ENCODE results near the gene KCTD21.
"Not testable (repeated sequence)": the region's sequence is repeated elsewhere in the genome, so short reads cannot be mapped to it uniquely, and the experiment has no call there.

The KCTD21 gene, protein sequence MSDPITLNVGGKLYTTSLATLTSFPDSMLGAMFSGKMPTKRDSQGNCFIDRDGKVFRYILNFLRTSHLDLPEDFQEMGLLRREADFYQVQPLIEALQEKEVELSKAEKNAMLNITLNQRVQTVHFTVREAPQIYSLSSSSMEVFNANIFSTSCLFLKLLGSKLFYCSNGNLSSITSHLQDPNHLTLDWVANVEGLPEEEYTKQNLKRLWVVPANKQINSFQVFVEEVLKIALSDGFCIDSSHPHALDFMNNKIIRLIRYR

GRCh38 chr11:78188286-78189173 is at the start of gene KCTD21, which contains the start of gene USP35:
Gene KCTD21 (minus strand): TSS chr11:78188626. CDS start chr11:78174554, 14,072 bp downstream.
Gene USP35 (plus strand): TSS chr11:78188919. CDS start chr11:78196246, 7,327 bp downstream.
- DNase-seq: peak; percentile 96

- no peak for DNase-seq
These were observed 49.0 kb upstream of the KCTD21 start for GRCh38 chr11:78237293-78238046.

DNA sequence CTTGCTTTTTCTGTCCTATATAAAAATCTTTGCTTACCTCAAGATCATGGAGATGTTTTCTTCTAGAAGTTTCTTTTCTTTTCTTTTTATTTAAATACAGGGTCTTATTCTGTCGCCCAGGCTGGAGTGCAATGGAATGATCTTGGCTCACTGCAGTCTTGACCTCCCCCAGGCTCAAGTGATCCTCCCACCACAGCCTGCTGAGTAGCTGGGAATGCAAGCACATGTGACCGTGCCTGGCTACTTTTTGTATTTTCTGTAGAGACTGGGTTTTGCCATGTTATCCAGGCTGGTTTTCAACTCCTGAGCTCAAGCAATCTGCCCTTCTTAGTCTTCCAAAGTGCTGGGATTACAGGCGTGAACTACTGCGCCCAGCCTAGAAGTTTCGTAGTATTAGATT is 45.6 kb upstream of the KCTD21 start:
- DNase-seq: no peak

DNA sequence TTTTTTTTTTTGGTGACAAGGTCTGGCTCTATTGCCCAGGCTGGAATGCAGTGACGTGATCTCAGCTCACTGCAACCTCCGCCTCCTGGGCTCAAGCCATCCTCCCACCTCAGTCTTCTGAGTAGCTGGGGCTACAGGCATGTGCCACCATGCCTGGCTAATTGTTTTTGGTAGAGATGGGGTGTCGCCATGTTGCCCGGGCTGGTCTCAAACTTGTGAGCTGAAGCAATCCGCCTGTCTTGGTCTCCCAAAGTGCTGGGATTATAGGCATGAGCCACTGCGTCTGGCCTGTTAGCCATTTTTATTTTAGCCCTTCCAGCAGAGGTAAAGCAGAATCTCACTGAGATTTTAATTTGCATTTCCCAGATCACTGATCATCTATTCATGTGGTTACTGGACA is 44.6 kb upstream of the KCTD21 start:
- not testable (repeated sequence) for DNase-seq

DNA sequence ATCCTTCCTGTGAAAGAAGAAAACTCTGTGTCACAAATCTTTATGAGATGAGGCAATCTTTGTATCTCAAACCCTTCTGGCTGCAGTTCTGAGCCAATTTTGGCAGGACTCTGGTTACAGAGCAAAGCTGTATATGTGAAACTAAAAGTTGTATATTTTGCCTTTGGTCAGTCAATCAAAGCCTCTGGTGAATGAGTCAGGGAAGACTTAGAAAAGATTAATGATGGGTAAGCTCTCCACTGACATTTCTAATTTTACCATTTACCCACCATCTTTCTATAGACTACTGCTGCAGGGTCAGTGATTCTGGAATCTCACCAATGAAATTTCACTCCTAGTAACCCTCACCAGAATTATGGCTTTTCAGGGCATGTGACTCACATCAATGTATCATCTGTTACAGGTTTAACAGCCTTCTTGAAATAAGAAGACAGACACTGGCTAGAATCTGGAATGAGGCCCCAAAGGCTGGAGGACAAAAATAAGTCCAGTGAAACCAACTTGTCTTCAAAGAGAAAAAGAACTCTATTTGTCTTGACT is 43.6 kb upstream of the KCTD21 start:
- DNase-seq: no peak

DNA sequence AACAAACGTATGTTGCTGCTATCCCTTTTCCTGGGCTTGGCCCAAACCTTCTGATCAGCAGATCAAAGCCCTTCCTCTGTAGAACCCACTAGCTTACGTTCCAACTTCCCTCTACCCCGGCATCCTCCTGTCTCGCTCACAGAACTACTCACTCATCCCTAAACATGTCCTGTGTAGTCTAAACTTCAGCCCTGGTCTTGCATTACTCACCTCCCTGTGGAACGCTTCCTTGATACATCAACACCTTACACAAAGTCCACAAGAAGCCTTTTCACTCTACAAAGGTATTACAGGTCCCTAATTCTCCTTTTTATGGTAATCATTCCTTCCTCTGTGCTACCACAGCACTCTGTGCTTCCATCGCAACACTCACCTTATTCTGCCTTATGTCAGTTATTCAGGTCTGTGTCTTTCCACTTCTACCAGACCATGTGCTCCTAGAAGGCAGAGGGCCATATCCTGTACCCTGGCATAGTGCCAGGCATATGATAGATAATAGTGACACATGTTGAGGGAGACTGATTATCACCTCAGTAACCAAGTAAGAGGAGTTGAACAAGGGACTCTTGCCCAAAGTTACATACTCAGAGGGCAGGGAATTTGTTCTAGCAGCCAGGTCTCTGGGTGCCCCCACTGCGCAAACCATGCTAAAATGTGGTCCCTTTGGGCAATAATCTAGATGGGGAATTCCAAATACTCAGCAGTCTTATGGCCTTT is 41.9 kb upstream of the KCTD21 start:
- no peak for DNase-seq

DNA sequence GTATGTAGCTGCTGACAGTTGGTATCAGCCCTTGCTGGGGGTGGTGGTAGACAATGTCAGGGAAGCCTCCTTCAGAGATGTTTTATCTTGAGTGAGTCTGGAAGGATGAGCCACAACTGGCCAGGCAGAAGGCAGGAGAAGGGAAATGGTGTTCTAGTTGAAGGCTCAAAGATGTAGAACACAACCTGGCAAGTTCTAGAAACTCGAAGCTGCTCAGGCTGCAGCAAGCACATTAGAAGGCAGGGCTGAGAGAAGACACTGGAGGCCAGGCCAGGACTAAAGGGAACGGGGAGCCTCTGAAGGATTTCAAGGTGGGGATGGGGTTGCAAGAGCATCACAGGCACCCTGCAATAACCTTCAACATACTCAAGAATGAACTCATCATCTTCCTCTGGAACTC is 40.7 kb upstream of the KCTD21 start:
- no peak for DNase-seq

DNA sequence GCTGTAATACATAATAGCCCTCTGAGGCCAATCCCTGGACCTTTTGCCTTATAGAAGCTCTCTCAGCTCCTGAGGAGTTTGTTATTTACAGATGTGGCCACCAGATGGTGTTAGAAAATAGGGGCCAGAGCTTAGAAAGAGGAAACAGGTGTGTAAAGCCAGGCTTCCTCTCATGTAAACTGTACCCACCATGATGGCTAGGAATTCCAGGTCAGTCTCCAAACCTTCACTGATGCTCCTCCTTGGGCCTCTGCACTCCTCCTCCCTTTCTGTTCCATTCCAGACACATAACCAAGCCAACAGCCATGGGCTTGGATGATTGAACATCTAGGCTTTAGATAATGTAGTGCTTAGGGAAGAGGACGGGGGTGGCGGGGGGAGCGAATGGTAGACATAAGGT is 40.0 kb upstream of the KCTD21 start:
- DNase-seq: no peak

- no peak for DNase-seq
These were observed 39.5 kb upstream of the KCTD21 start for GRCh38 chr11:78227921-78228320.

- no peak for DNase-seq
These were observed 38.6 kb upstream of the KCTD21 start for GRCh38 chr11:78226684-78227680.

DNA sequence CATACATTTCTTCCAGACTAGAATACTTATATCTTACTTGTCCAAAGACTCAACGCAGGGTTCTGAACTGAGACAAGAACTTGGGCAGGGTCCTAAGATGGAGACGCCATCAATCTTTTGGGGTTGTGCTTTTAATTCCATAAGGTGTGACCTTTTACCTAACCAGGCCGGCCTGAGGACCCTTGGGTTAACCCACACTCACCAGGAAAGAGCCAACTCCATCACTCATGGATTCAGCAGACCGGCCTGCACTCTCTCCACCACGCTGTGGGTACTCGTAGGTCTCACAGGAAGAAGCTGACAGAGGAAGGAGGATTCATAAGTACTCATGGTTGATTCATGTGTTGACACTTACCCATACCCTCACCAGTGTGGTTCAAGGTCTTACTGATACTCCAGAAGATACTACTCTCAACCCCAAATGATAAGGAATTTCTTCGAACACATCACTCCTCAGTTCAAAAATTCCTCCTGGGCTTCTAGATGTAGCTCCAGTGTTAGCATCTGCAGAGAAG is 36.5 kb upstream of the KCTD21 start:
- no peak for DNase-seq

DNA sequence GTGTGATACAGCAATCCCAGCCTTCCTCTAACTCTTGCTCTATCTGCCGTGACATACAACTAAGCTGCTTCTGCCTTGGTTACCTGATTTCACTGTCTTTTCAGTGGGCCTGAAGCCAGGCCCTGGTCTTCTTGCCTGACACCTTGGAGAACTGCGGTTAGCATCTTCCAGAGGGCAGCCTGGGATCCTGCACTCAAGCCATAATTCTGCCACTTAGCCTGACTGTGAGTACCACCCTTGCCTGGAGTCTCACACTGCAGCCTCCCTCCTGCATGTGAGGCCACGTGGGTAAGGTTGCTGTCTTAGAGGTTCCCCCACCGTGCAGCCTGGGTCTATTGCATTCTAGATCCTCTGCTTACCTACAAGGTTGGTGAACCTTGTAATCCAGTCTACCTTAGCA is 36.1 kb upstream of the KCTD21 start:
- no peak for DNase-seq

- no peak for DNase-seq
These were observed 35.0 kb upstream of the KCTD21 start for GRCh38 chr11:78223320-78223954.

DNA sequence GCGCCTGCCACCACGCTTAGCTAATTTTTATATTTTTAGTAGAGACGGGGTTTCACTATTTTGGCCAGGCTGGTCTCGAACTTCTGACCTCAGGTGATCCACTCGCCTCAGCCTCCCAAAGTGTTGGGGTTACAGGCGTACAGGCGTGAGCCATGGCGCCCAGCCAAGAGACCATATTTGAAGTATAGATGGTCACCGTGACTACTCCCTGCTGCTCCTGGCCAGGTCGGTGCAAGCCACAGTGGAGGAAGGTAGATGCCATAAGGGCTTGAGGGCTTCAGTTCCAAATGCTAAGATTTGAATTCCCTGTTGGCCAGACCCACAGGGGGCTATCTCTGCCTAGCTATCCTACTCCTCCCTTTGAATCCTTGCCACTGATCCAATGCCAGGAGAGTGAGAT is 34.3 kb upstream of the KCTD21 start:
- DNase-seq: not testable (repeated sequence)

GRCh38 chr11:78221396-78222315 is 33.2 kb upstream of the KCTD21 start:
- no peak for DNase-seq

DNA sequence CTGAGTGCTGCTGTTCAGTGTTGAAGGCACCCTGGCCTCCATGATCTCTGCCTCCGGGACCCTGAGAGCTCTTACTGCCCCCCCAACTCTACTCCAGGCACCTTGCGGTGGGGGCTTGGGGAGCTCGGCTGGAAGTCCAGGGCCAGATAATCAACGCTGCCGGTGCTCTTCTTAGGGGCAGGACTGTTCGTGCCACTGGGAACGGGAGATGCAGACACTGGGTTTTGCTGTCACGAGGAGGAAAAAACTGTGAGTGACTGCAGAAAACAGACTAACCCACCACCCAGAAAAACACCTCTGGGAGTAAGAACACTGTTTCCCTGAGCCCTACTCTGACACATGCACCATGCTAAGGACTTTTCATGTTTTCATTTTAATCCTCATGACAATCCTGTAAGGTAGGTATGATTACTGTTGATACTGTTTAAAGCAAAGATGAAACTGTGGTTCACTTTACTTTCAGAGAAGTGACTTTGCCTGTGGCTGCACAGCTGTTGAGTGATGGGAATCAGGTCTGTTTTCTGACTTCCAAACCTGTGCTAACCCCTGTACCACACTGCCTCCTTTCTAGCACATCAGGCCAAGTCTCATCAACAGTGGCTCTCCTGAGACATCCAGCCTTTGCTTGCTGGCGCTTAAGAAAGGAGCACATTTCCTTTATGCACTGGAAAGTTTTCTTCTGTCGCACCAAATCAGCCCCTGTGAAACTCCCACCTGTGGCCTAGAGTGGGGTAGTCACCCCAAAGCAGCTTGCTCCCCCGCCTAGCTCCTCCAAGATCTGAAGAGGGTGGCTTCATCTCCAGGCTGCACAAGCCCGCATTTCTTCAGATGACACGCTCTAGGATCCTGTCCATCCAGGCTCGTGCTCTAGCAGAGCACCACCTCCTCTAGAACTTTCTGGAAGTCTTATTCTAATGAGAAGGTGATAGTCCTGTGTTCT is 32.1 kb upstream of the KCTD21 start:
- DNase-seq: peak; percentile 18

GRCh38 chr11:78219493-78220217 is 31.2 kb upstream of the KCTD21 start:
- no peak for DNase-seq

All from activated CD4-positive, alpha-beta T cell treated with anti-CD3 and anti-CD28 coated beads for 48 hours (primary cell).